ENCODE measurements around the gene RTN4RL1. TPM values are rescaled to one million over a fixed set of nuclear protein-coding genes. Genes with fewer than 3 reads are reported as not detected.
A peak's percentile ranks its signal among the peaks of the same experiment; 100 is the strongest.

The RTN4RL1 gene
- total RNA-seq, 4 donors from 2014 or later = 1.4 to 4.9 (median 1.9) TPM; not detected in 1

DNA sequence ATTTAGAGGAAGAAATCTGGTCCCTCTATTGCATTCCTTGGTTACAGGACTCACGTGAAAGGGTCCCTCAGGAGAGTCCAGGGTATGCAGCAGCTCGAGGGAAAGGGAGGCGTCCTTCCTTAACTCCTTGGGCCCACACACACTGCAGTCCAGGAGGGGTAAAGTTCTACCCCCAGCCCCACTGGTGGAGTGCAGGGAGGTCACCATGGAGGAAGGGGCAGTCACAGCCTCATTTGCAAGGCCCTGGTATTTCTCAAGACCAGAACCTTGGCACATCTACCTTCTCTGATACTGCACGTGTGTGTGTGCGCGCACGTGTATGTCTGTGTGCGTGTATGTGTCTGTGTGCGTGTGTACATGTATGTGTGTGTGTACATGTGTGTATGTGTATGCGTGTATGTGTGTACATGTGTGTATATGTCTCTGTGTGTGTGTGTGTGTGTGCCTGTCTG, 40.8 kb upstream of the RTN4RL1 start:
- intact Hi-C loops (cut with DNase I; ENCODE audit: low total_unique reads) = no loop called here
- Histone ChIP-seq H3K27ac (peak overlapping the region; percentile 94 to 99), H3K4me1 (peaks cover 18 to 60% of the 10 kb centered on the region in 2 donors), H3K27me3 (no peaks in the 10 kb centered on the region), H3K4me3 (no peak overlapping the region), H3K9me3 (no peaks in the 10 kb centered on the region), H3K36me3 (no peaks in the 10 kb centered on the region)
- DNase-seq = peak in 1 of 2 donors; percentile 51
- TF ChIP-seq CTCF (IDR thresholded peaks at IDR 0.05) = no peak
- no peak for TF ChIP-seq POLR2A (IDR thresholded peaks at IDR 0.05)

DNA sequence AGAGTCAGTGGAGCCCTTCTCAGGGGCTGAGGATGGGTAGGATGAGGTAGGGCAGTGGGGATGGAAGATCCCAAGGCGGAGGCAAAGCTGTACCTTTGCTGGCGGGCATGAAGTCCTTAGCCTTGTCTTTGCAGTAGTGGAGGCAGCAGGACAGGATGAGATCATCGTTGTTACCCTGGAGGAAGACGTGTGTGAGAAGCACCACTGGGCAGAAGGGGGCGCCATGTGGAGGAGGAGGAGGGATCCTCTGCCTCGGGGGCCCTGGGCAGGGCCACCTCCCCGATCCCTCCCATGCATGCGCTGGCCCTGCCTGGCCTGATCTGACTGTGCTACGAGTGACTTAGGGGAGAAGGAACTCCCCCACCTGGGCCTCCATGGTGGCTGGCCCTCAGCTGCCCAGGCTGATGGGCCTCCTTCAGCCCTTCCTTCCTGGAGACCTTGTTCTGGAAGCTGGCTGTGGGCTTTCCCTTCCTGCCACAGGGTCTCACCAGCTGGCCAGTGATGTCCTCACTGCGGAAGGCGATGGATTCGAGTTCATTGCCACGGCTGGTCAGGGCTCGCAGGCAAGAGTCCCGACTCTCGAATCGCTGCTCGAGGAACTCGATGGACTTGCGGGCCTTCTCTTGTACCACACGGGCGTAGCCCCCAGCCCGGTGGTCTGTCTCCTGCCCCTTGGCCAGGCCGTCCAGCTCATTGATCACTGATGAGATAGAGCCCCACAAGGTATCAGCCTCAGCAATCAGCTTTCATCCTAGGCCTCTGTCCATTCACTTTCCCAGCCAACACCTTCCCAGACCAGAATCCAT, 40.0 kb upstream of the RTN4RL1 start:
- Histone ChIP-seq H3K36me3 (no peaks in the 10 kb centered on the region), H3K27me3 (no peaks in the 10 kb centered on the region), H3K4me1 (peaks cover 18 to 68% of the 10 kb centered on the region in 2 donors), H3K9me3 (no peaks in the 10 kb centered on the region), H3K27ac (peak overlapping the region; percentile 94 to 99), H3K4me3 (no peak overlapping the region)
- intact Hi-C loops (cut with DNase I; ENCODE audit: low total_unique reads) = no loop called here
- peak in 1 of 2 donors; percentile 64 for DNase-seq
- no peak for TF ChIP-seq POLR2A (IDR thresholded peaks at IDR 0.05)
- peak in 2 of 4 experiments; percentile 23 to 25 for TF ChIP-seq CTCF (IDR thresholded peaks at IDR 0.05)

GRCh38 chr17:2064520-2064971, 39.4 kb upstream of the RTN4RL1 start:
- Histone ChIP-seq H3K9me3 (no peaks in the 10 kb centered on the region), H3K4me1 (peaks cover 18 to 73% of the 10 kb centered on the region in 2 donors), H3K27me3 (no peaks in the 10 kb centered on the region), H3K36me3 (no peaks in the 10 kb centered on the region), H3K27ac (peak overlapping the region; percentile 94 to 99), H3K4me3 (no peak overlapping the region)
- peak in 1 of 2 donors; percentile 34 for DNase-seq
- intact Hi-C loops (cut with DNase I; ENCODE audit: low total_unique reads) = no loop called here
- TF ChIP-seq CTCF (IDR thresholded peaks at IDR 0.05) = no peak
- TF ChIP-seq POLR2A (IDR thresholded peaks at IDR 0.05) = no peak

GRCh38 chr17:2064147-2064489, 39.0 kb upstream of the RTN4RL1 start:
- TF ChIP-seq CTCF (IDR thresholded peaks at IDR 0.05) (no peak), POLR2A (IDR thresholded peaks at IDR 0.05) (no peak)
- H3K27ac ChIP-seq = peak overlapping the region; percentile 94 to 99
- no peaks in the 10 kb centered on the region for H3K27me3 ChIP-seq

More at GRCh38 chr17:2064147-2064489, 39.0 kb upstream of the RTN4RL1 start:
- H3K4me1 ChIP-seq = peaks cover 18 to 77% of the 10 kb centered on the region in 2 donors
- DNase-seq = peak in 1 of 2 donors; percentile 21
- no peak overlapping the region for H3K4me3 ChIP-seq
- H3K9me3 ChIP-seq = no peaks in the 10 kb centered on the region
- no peaks in the 10 kb centered on the region for H3K36me3 ChIP-seq
- intact Hi-C loops (cut with DNase I; ENCODE audit: low total_unique reads) = no loop called here
